ENCODE measurements around the gene RAP1GDS1.

The RAP1GDS1 gene

GRCh38 chr4:98482847-98483806 lies 221.9 kb downstream of the RAP1GDS1 start:
- H3K27me3 ChIP-seq (ENCODE audit: insufficient read depth, insufficient read length): no peaks in the 10 kb centered on the region
- TF ChIP-seq ZNF274 (IDR thresholded peaks at IDR 0.05; ENCODE audit: low read depth, low read length) (no peak), YY1 (IDR thresholded peaks at IDR 0.05; ENCODE audit: insufficient read depth, insufficient read length) (no peak), SUZ12 (IDR thresholded peaks at IDR 0.05; ENCODE audit: extremely low read depth, insufficient read depth, insufficient read length) (no peak)
- no peaks in the 10 kb centered on the region for H3K36me3 ChIP-seq (ENCODE audit: insufficient read depth, insufficient read length, low read length)
- H3K4me1 ChIP-seq (ENCODE audit: insufficient read depth, insufficient read length): peaks cover 4% of the 10 kb centered on the region
- H3K9me3 ChIP-seq (ENCODE audit: insufficient read depth, low read length): no peaks in the 10 kb centered on the region
- no peak overlapping the region for H3K4me3 ChIP-seq (ENCODE audit: insufficient read length, low read depth)
- no peak for DNase-seq (ENCODE audit: low read depth, low spot score)
- no peak overlapping the region for H3K9ac ChIP-seq (ENCODE audit: insufficient read length, low read depth)

- DNase-seq (ENCODE audit: low read depth, low spot score): no peak
- no peak overlapping the region for H3K9ac ChIP-seq (ENCODE audit: insufficient read length, low read depth)
These were observed 222.8 kb downstream of the RAP1GDS1 start for GRCh38 chr4:98484031-98484430.

GRCh38 chr4:98485816-98486345 lies 224.7 kb downstream of the RAP1GDS1 start:
- H3K27me3 ChIP-seq (ENCODE audit: insufficient read depth, insufficient read length): no peaks in the 10 kb centered on the region
- peaks cover 4% of the 10 kb centered on the region for H3K4me1 ChIP-seq (ENCODE audit: insufficient read depth, insufficient read length)
- no peak overlapping the region for H3K4me3 ChIP-seq (ENCODE audit: insufficient read length, low read depth)
- H3K36me3 ChIP-seq (ENCODE audit: insufficient read depth, insufficient read length, low read length): no peaks in the 10 kb centered on the region
- H3K9ac ChIP-seq (ENCODE audit: insufficient read length, low read depth): no peak overlapping the region
- TF ChIP-seq ZNF274 (IDR thresholded peaks at IDR 0.05; ENCODE audit: low read depth, low read length) (no peak), YY1 (IDR thresholded peaks at IDR 0.05; ENCODE audit: insufficient read depth, insufficient read length) (no peak), SUZ12 (IDR thresholded peaks at IDR 0.05; ENCODE audit: extremely low read depth, insufficient read depth, insufficient read length) (no peak)
- H3K9me3 ChIP-seq (ENCODE audit: insufficient read depth, low read length): no peaks in the 10 kb centered on the region
- no peak for DNase-seq (ENCODE audit: low read depth, low spot score)

More at GRCh38 chr4:98484031-98484430, 222.8 kb downstream of the RAP1GDS1 start:
- Histone ChIP-seq H3K36me3 (ENCODE audit: insufficient read depth, insufficient read length, low read length) (no peaks in the 10 kb centered on the region), H3K27me3 (ENCODE audit: insufficient read depth, insufficient read length) (no peaks in the 10 kb centered on the region), H3K4me1 (ENCODE audit: insufficient read depth, insufficient read length) (peaks cover 4% of the 10 kb centered on the region), H3K4me3 (ENCODE audit: insufficient read length, low read depth) (no peak overlapping the region), H3K9me3 (ENCODE audit: insufficient read depth, low read length) (no peaks in the 10 kb centered on the region)
- TF ChIP-seq YY1 (IDR thresholded peaks at IDR 0.05; ENCODE audit: insufficient read depth, insufficient read length) (no peak), ZNF274 (IDR thresholded peaks at IDR 0.05; ENCODE audit: low read depth, low read length) (no peak), SUZ12 (IDR thresholded peaks at IDR 0.05; ENCODE audit: extremely low read depth, insufficient read depth, insufficient read length) (no peak)

GRCh38 chr4:98490251-98490650 lies 229.1 kb downstream of the RAP1GDS1 start:
- Histone ChIP-seq H3K4me1 (ENCODE audit: insufficient read depth, insufficient read length) (no peaks in the 10 kb centered on the region), H3K9ac (ENCODE audit: insufficient read length, low read depth) (no peak overlapping the region), H3K9me3 (ENCODE audit: insufficient read depth, low read length) (no peaks in the 10 kb centered on the region), H3K4me3 (ENCODE audit: insufficient read length, low read depth) (no peak overlapping the region), H3K27me3 (ENCODE audit: insufficient read depth, insufficient read length) (no peaks in the 10 kb centered on the region), H3K36me3 (ENCODE audit: insufficient read depth, insufficient read length, low read length) (no peaks in the 10 kb centered on the region)
- TF ChIP-seq SUZ12 (IDR thresholded peaks at IDR 0.05; ENCODE audit: extremely low read depth, insufficient read depth, insufficient read length): no peak
- TF ChIP-seq ZNF274 (IDR thresholded peaks at IDR 0.05; ENCODE audit: low read depth, low read length): no peak
- no peak for TF ChIP-seq YY1 (IDR thresholded peaks at IDR 0.05; ENCODE audit: insufficient read depth, insufficient read length)
- DNase-seq (ENCODE audit: low read depth, low spot score): no peak

GRCh38 chr4:98491899-98492559 lies 230.8 kb downstream of the RAP1GDS1 start:
- Histone ChIP-seq H3K27me3 (ENCODE audit: insufficient read depth, insufficient read length) (no peaks in the 10 kb centered on the region), H3K4me3 (ENCODE audit: insufficient read length, low read depth) (no peak overlapping the region), H3K36me3 (ENCODE audit: insufficient read depth, insufficient read length, low read length) (no peaks in the 10 kb centered on the region), H3K9ac (ENCODE audit: insufficient read length, low read depth) (no peak overlapping the region), H3K9me3 (ENCODE audit: insufficient read depth, low read length) (no peaks in the 10 kb centered on the region), H3K4me1 (ENCODE audit: insufficient read depth, insufficient read length) (no peaks in the 10 kb centered on the region)
- no peak for DNase-seq (ENCODE audit: low read depth, low spot score)
- no peak for TF ChIP-seq ZNF274 (IDR thresholded peaks at IDR 0.05; ENCODE audit: low read depth, low read length)
- no peak for TF ChIP-seq SUZ12 (IDR thresholded peaks at IDR 0.05; ENCODE audit: extremely low read depth, insufficient read depth, insufficient read length)
- TF ChIP-seq YY1 (IDR thresholded peaks at IDR 0.05; ENCODE audit: insufficient read depth, insufficient read length): no peak

GRCh38 chr4:98493296-98493695 lies 232.1 kb downstream of the RAP1GDS1 start:
- no peak overlapping the region for H3K9ac ChIP-seq (ENCODE audit: insufficient read length, low read depth)
- H3K4me1 ChIP-seq (ENCODE audit: insufficient read depth, insufficient read length): no peaks in the 10 kb centered on the region
- H3K36me3 ChIP-seq (ENCODE audit: insufficient read depth, insufficient read length, low read length): no peaks in the 10 kb centered on the region
- DNase-seq (ENCODE audit: low read depth, low spot score): no peak
- no peaks in the 10 kb centered on the region for H3K27me3 ChIP-seq (ENCODE audit: insufficient read depth, insufficient read length)
- TF ChIP-seq ZNF274 (IDR thresholded peaks at IDR 0.05; ENCODE audit: low read depth, low read length) (no peak), YY1 (IDR thresholded peaks at IDR 0.05; ENCODE audit: insufficient read depth, insufficient read length) (no peak), SUZ12 (IDR thresholded peaks at IDR 0.05; ENCODE audit: extremely low read depth, insufficient read depth, insufficient read length) (no peak)
- H3K9me3 ChIP-seq (ENCODE audit: insufficient read depth, low read length): no peaks in the 10 kb centered on the region
- H3K4me3 ChIP-seq (ENCODE audit: insufficient read length, low read depth): no peak overlapping the region

Measured in NT2/D1 (cell line).